Tibial nerve (tissue), 3 donors: ENCODE results near the gene NAA50.

Experiments used
- CTCF ChIP-seq, 5 experiments: fragments of 200-600 bp in 3 of 5; fragments of 450-650 bp in 2 of 5; sonication (generic) in 3 of 5; IDR thresholded peaks; one replicate each; pipeline ENCODE4 v1.5.1; 2016 to 2019; ENCODE audit warnings: antibody characterized with exemption in 5 of 5, mild to moderate bottlenecking in 3 of 5, moderate library complexity in 2 of 5
- POLR2A ChIP-seq, 2 donors: fragments of 450-650 bp; IDR thresholded peaks; one replicate each; pipeline ENCODE4 v1.6.1; 2017; ENCODE audit warnings: antibody characterized with exemption in 2 of 2, mild to moderate bottlenecking in 2 of 2, moderate library complexity in 2 of 2

- TF ChIP-seq POLR2A (IDR thresholded peaks at IDR 0.05), result no peak
- no peak for TF ChIP-seq CTCF (IDR thresholded peaks at IDR 0.05)
These were observed 72.5 kb downstream of the NAA50 start for GRCh38 chr3:113673593-113673992.
